ENCODE results near the gene RAPGEFL1. TPM values are rescaled to one million over a fixed set of nuclear protein-coding genes. Genes with fewer than 3 reads are reported as not detected.
A peak's percentile ranks its signal among the peaks of the same experiment; 100 is the strongest.

RAPGEFL1 gene
- total RNA-seq, 1 donor from 2014 or later: 6.8 TPM

DNA sequence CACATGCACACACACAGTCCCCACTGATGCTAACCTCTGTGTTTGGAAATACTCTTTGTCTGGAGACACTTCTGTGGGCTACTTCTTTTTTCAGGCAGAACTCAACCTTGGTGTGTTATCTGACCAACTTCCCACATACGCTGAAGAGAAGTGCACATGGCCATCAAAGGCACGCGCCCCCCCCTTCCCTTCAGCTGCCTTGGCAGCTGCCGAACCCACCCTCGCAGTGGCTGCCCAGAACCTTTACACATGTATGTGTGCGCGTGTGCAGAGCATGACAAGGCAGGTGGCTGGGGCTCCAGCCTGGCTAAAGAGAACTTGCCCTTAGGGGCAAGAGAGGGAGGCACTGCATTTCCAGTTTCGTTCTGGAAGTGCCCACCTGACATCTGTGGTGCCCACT, 3.9 kb downstream of the RAPGEFL1 start:
- H3K36me3 ChIP-seq: no peaks in the 10 kb centered on the region
- TF ChIP-seq, protein P1, sequence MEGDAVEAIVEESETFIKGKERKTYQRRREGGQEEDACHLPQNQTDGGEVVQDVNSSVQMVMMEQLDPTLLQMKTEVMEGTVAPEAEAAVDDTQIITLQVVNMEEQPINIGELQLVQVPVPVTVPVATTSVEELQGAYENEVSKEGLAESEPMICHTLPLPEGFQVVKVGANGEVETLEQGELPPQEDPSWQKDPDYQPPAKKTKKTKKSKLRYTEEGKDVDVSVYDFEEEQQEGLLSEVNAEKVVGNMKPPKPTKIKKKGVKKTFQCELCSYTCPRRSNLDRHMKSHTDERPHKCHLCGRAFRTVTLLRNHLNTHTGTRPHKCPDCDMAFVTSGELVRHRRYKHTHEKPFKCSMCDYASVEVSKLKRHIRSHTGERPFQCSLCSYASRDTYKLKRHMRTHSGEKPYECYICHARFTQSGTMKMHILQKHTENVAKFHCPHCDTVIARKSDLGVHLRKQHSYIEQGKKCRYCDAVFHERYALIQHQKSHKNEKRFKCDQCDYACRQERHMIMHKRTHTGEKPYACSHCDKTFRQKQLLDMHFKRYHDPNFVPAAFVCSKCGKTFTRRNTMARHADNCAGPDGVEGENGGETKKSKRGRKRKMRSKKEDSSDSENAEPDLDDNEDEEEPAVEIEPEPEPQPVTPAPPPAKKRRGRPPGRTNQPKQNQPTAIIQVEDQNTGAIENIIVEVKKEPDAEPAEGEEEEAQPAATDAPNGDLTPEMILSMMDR (IDR thresholded peaks at IDR 0.05): no peak
- no peak for TF ChIP-seq EZH2 (IDR thresholded peaks at IDR 0.05)
- TF ChIP-seq EZH2phosphoT487 (IDR thresholded peaks at IDR 0.05): no peak
- H3K27ac ChIP-seq: no peak overlapping the region
- no peaks in the 10 kb centered on the region for H3K9me3 ChIP-seq (ENCODE audit: low read depth)
- DNase-seq (ENCODE audit: low spot score): no peak
- Mint-ChIP-seq H3K9me3 (no peaks in the 10 kb centered on the region), H3K27ac (no peak overlapping the region), H3K27me3 (ENCODE audit: insufficient read depth, low read depth) (no peaks in the 10 kb centered on the region), H3K36me3 (peaks cover 2% of the 10 kb centered on the region), H3K4me1 (peaks cover 24% of the 10 kb centered on the region), H3K4me3 (no peak overlapping the region)
- no peak overlapping the region for H3K9ac ChIP-seq
- H4K20me1 ChIP-seq (ENCODE audit: low read depth): peaks cover 33% of the 10 kb centered on the region
- no peak overlapping the region for H3K4me3 ChIP-seq
- no peaks in the 10 kb centered on the region for H3K79me2 ChIP-seq (ENCODE audit: low read depth)
- H3F3A ChIP-seq (ENCODE audit: low read depth): peaks cover 14% of the 10 kb centered on the region
- no peak overlapping the region for H3K4me2 ChIP-seq
- H2AFZ ChIP-seq (replicated peaks): no peak overlapping the region
- peaks cover 19% of the 10 kb centered on the region for H3K4me1 ChIP-seq
- no peaks in the 10 kb centered on the region for H3K27me3 ChIP-seq

DNA sequence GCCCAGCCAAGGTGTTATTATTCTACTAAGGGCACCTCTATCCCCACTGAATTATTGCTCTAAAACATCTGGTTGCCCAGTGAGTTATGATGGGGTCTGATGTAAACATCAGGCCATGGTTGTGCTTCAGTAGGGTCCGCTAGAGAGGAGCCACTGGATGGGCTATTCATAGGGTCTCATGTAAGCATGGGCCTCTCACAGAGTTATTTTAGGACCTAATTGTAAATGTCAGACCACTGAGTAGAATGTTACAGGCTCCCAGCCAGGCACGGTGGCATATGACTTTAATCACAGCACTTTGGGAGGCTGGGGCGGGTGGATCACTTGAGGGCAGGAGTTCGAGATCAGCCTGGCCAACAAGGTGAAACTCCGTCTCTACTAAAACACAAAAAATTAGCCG, 5.3 kb downstream of the RAPGEFL1 start:
- Mint-ChIP-seq H3K4me1 (peaks cover 13% of the 10 kb centered on the region), H3K27ac (no peak overlapping the region), H3K4me3 (no peak overlapping the region), H3K27me3 (ENCODE audit: insufficient read depth, low read depth) (no peaks in the 10 kb centered on the region), H3K9me3 (no peaks in the 10 kb centered on the region), H3K36me3 (no peaks in the 10 kb centered on the region)
- no peaks in the 10 kb centered on the region for H3K9me3 ChIP-seq (ENCODE audit: low read depth)
- peaks cover 2% of the 10 kb centered on the region for H3F3A ChIP-seq (ENCODE audit: low read depth)
- H3K36me3 ChIP-seq: no peaks in the 10 kb centered on the region
- H3K4me2 ChIP-seq: no peak overlapping the region
- H3K9ac ChIP-seq: no peak overlapping the region
- H2AFZ ChIP-seq (replicated peaks): no peak overlapping the region
- H3K4me1 ChIP-seq: peaks cover 11% of the 10 kb centered on the region
- H4K20me1 ChIP-seq (ENCODE audit: low read depth): peaks cover 22% of the 10 kb centered on the region
- no peak for DNase-seq (ENCODE audit: low spot score)
- H3K4me3 ChIP-seq: no peak overlapping the region
- H3K27ac ChIP-seq: no peak overlapping the region
- no peak for TF ChIP-seq EZH2 (IDR thresholded peaks at IDR 0.05)
- TF ChIP-seq EZH2phosphoT487 (IDR thresholded peaks at IDR 0.05): no peak
- TF ChIP-seq, protein P1 (IDR thresholded peaks at IDR 0.05): no peak
- no peaks in the 10 kb centered on the region for H3K27me3 ChIP-seq
- no peaks in the 10 kb centered on the region for H3K79me2 ChIP-seq (ENCODE audit: low read depth)

DNA sequence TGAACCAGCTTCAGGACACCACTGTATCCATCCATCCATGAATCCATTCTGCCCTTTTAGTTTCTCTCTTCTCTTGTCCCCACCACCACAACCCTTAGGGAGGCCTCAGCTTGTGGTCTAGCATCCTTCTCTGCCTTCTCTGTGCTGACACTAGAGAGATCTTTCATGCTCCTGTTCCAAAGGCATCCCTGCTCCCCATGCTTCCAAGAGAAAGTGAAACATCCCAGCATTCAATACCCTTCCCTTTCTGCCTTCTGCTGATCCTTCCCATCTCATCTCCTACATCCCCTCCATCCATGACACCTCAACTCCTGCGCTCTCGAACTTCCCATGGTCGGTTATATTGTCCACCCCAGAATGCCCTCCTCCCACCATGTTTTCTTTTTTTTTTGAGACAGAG, 10.0 kb downstream of the RAPGEFL1 start:
- Histone ChIP-seq H3K27ac (no peak overlapping the region), H3K79me2 (ENCODE audit: low read depth) (no peaks in the 10 kb centered on the region), H3K36me3 (no peaks in the 10 kb centered on the region), H3K4me2 (no peak overlapping the region), H3K9ac (no peak overlapping the region), H3K9me3 (ENCODE audit: low read depth) (no peaks in the 10 kb centered on the region), H2AFZ (replicated peaks) (no peak overlapping the region), H3F3A (ENCODE audit: low read depth) (peaks cover 18% of the 10 kb centered on the region), H3K27me3 (peaks cover 8% of the 10 kb centered on the region), H3K4me1 (peaks cover 12% of the 10 kb centered on the region), H4K20me1 (ENCODE audit: low read depth) (no peaks in the 10 kb centered on the region), H3K4me3 (no peak overlapping the region)
- peak overlapping the region; percentile 34 for H3K27ac Mint-ChIP-seq
- H3K4me1 Mint-ChIP-seq: peaks cover 18% of the 10 kb centered on the region
- H3K9me3 Mint-ChIP-seq: no peaks in the 10 kb centered on the region
- TF ChIP-seq EZH2 (IDR thresholded peaks at IDR 0.05) (no peak), EZH2phosphoT487 (IDR thresholded peaks at IDR 0.05) (no peak)
- TF ChIP-seq, protein P1 (IDR thresholded peaks at IDR 0.05): no peak
- DNase-seq (ENCODE audit: low spot score): no peak
- peaks cover 4% of the 10 kb centered on the region for H3K36me3 Mint-ChIP-seq
- peak overlapping the region; percentile 9 for H3K4me3 Mint-ChIP-seq
- peaks cover 9% of the 10 kb centered on the region for H3K27me3 Mint-ChIP-seq (ENCODE audit: insufficient read depth, low read depth)

All from neural progenitor cell (in vitro differentiated cells).